Measurements from ENCODE around the gene DCAF17. TPM values are rescaled to one million over a fixed set of nuclear protein-coding genes. Genes with fewer than 3 reads are reported as not detected.

The DCAF17 gene
- total RNA-seq, 3 donors from 2014 or later (not counting 1 experiment from before 2014, with no cell fraction given) = 20.0 to 33.8 (median 30.7) TPM

GRCh38 chr2:171441470-171441869 is 7.4 kb downstream of the DCAF17 start:
- no peak for TF ChIP-seq CTCF (IDR thresholded peaks at IDR 0.05)
- Histone ChIP-seq H3K9me3 (ENCODE audit: control insufficient read depth, insufficient read depth, low read length) (no peaks in the 10 kb centered on the region), H3K27me3 (ENCODE audit: control insufficient read depth, insufficient read depth, low read length) (no peaks in the 10 kb centered on the region), H3K4me1 (ENCODE audit: control insufficient read depth, insufficient read depth, low read length) (no peaks in the 10 kb centered on the region), H3K36me3 (ENCODE audit: control insufficient read depth, insufficient read depth, low read length) (peaks cover 49% of the 10 kb centered on the region), H3K27ac (ENCODE audit: low read length) (no peak overlapping the region), H3K4me3 (ENCODE audit: low read length) (no peak overlapping the region)
- Mint-ChIP-seq H3K27me3 (ENCODE audit: low read depth in 2 of 2) (no peaks in the 10 kb centered on the region), H3K4me1 (peaks cover 0 to 15% of the 10 kb centered on the region in 2 donors), H3K4me3 (no peak overlapping the region), H3K9me3 (no peaks in the 10 kb centered on the region), H3K36me3 (peaks cover 29% of the 10 kb centered on the region), H3K27ac (no peak overlapping the region)
- DNase-seq (no peak), ATAC-seq (no peak)
- intact Hi-C loops (cut with micrococcal nuclease) = no loop called here

- intact Hi-C loops (cut with micrococcal nuclease) = no loop called here
- Histone ChIP-seq H3K36me3 (ENCODE audit: control insufficient read depth, insufficient read depth, low read length) (peaks cover 57% of the 10 kb centered on the region), H3K27me3 (ENCODE audit: control insufficient read depth, insufficient read depth, low read length) (no peaks in the 10 kb centered on the region), H3K4me1 (ENCODE audit: control insufficient read depth, insufficient read depth, low read length) (no peaks in the 10 kb centered on the region), H3K9me3 (ENCODE audit: control insufficient read depth, insufficient read depth, low read length) (no peaks in the 10 kb centered on the region), H3K27ac (ENCODE audit: low read length) (no peak overlapping the region), H3K4me3 (ENCODE audit: low read length) (no peak overlapping the region)
- peaks cover 26% of the 10 kb centered on the region for H3K36me3 Mint-ChIP-seq
- H3K9me3 Mint-ChIP-seq = no peaks in the 10 kb centered on the region
- DNase-seq (peak in 1 of 2 donors; percentile 8), ATAC-seq (no peak)
- H3K27me3 Mint-ChIP-seq (ENCODE audit: low read depth in 2 of 2) = no peaks in the 10 kb centered on the region
- no peak for TF ChIP-seq CTCF (IDR thresholded peaks at IDR 0.05)
- no peaks in the 10 kb centered on the region for H3K4me1 Mint-ChIP-seq
- H3K27ac Mint-ChIP-seq = no peak overlapping the region
- 98% methylated on average over 2 of the region's 2 CpGs for WGBS (ENCODE audit: insufficient coverage)
- no peak overlapping the region for H3K4me3 Mint-ChIP-seq
Measured at GRCh38 chr2:171447675-171448074, 13.6 kb downstream of the DCAF17 start.

GRCh38 chr2:171451074-171451473 is 17.0 kb downstream of the DCAF17 start:
- H3K4me3 Mint-ChIP-seq = no peak overlapping the region

More at GRCh38 chr2:171451074-171451473, 17.0 kb downstream of the DCAF17 start:
- no peak overlapping the region for H3K27ac ChIP-seq (ENCODE audit: low read length)
- H3K27me3 Mint-ChIP-seq (ENCODE audit: low read depth in 2 of 2) = no peaks in the 10 kb centered on the region
- no peak for TF ChIP-seq CTCF (IDR thresholded peaks at IDR 0.05)
- no peaks in the 10 kb centered on the region for H3K9me3 Mint-ChIP-seq
- intact Hi-C loops (cut with micrococcal nuclease) = no loop called here
- ATAC-seq (no peak), DNase-seq (no peak)
- H3K27ac Mint-ChIP-seq = no peak overlapping the region
- H3K9me3 ChIP-seq (ENCODE audit: control insufficient read depth, insufficient read depth, low read length) = no peaks in the 10 kb centered on the region
- no peak overlapping the region for H3K4me3 ChIP-seq (ENCODE audit: low read length)
- peaks cover 38% of the 10 kb centered on the region for H3K36me3 Mint-ChIP-seq
- no peaks in the 10 kb centered on the region for H3K27me3 ChIP-seq (ENCODE audit: control insufficient read depth, insufficient read depth, low read length)
- peaks cover 54% of the 10 kb centered on the region for H3K36me3 ChIP-seq (ENCODE audit: control insufficient read depth, insufficient read depth, low read length)
- no peaks in the 10 kb centered on the region for H3K4me1 ChIP-seq (ENCODE audit: control insufficient read depth, insufficient read depth, low read length)
- peaks cover 4 to 5% of the 10 kb centered on the region in 2 donors for H3K4me1 Mint-ChIP-seq
